HEK293 (cell line): ENCODE results near the gene ELOVL1.

ENCODE experiments used
- CTCF ChIA-PET: fragments of 350-600 bp; formaldehyde crosslinking; extraction: SDS; loops from one replicate; lab custom pipeline; 2021; ENCODE audit warnings: antibody characterized with exemption; lab: Yijun Ruan, JAX
- POLR2A ChIA-PET: fragments of 300-600 bp; formaldehyde crosslinking; extraction: SDS; loops from one replicate; lab custom pipeline; 2020; ENCODE audit warnings: antibody characterized with exemption, inconsistent platforms; lab: Yijun Ruan, JAX
- H3K27ac ChIP-seq: fragments of 200-500 bp; sonication (Bioruptor generic); 2 replicates; pipeline ENCODE4 v1.5.1; 2014; ENCODE audit warnings: low read depth, low read length, control low read depth, inconsistent platforms; ENCODE audit errors: extremely low read depth
- H3K36me3 ChIP-seq, 2 experiments: fragments of 200-500 bp in 1 of 2; sonication (Bioruptor generic) in 1 of 2; 1 replicate in 1 of 2; 2 replicates in 1 of 2; pipeline ENCODE4 v1.5.1; 2014 to 2017; ENCODE audit warnings: inconsistent platforms in 2 of 2, low read length in 2 of 2; ENCODE audit not compliant: control insufficient read depth in 2 of 2, insufficient read depth in 1 of 2
- H3K4me1 ChIP-seq: fragments of 200-500 bp; sonication (Bioruptor generic); 2 replicates; pipeline ENCODE4 v1.5.1; 2014; ENCODE audit warnings: mild to moderate bottlenecking, low read length, inconsistent platforms; ENCODE audit not compliant: control insufficient read depth, insufficient read depth
- H3K4me3 ChIP-seq: 2 replicates; pipeline ENCODE4 v1.5.1; 2011; ENCODE audit warnings: low read depth, mild to moderate bottlenecking, control low read depth, low read length, moderate library complexity
- H3K9me3 ChIP-seq: fragments of 200-500 bp; sonication (Bioruptor generic); 2 replicates; pipeline ENCODE4 v1.5.1; 2014; ENCODE audit warnings: low read depth, low read length, inconsistent platforms; ENCODE audit not compliant: control insufficient read depth, insufficient read depth
- BCL11B ChIP-seq: fragments of 450-650 bp; formaldehyde crosslinking; IDR thresholded peaks from 2 replicates; pipeline ENCODE4 v1.5.1; 2016; ENCODE audit warnings: low read depth, missing biosample characterization, missing genetic modification characterization
- GLIS1 ChIP-seq: fragments of 450-650 bp; formaldehyde crosslinking; IDR thresholded peaks from 2 replicates; pipeline ENCODE4 v1.5.1; 2016; ENCODE audit warnings: missing biosample characterization, missing genetic modification characterization
- HOXC10 ChIP-seq: sonication (generic); formaldehyde crosslinking; IDR thresholded peaks from 2 replicates; pipeline ENCODE4 v1.8.1; 2023; ENCODE audit warnings: mild to moderate bottlenecking, missing genetic modification reagents
- TCF7L2 ChIP-seq: IDR thresholded peaks from 2 replicates; pipeline ENCODE4 v1.6.1; 2011; ENCODE audit warnings: low read depth, mild to moderate bottlenecking, inconsistent platforms, low read length, moderate library complexity, borderline replicate concordance
- ZBTB17 ChIP-seq: fragments of 450-650 bp; formaldehyde crosslinking; IDR thresholded peaks from 2 replicates; pipeline ENCODE4 v1.5.1; 2016; ENCODE audit warnings: missing biosample characterization, missing genetic modification characterization
- ZIC2 ChIP-seq: fragments of 450-650 bp; formaldehyde crosslinking; IDR thresholded peaks from 2 replicates; pipeline ENCODE4 v1.5.1; 2016; ENCODE audit warnings: missing biosample characterization, missing genetic modification characterization
- ZNF211 ChIP-seq: fragments of 450-650 bp; formaldehyde crosslinking; IDR thresholded peaks from 2 replicates; pipeline ENCODE4 v1.5.1; 2016; ENCODE audit warnings: low read depth, missing biosample characterization, missing genetic modification characterization
- ZNF214 ChIP-seq: fragments of 450-650 bp; formaldehyde crosslinking; IDR thresholded peaks from 2 replicates; pipeline ENCODE4 v1.5.1; 2017; ENCODE audit warnings: missing biosample characterization, mild to moderate bottlenecking, missing genetic modification characterization, borderline replicate concordance
- ZNF324 ChIP-seq: fragments of 450-650 bp; formaldehyde crosslinking; IDR thresholded peaks from 2 replicates; pipeline ENCODE4 v1.5.1; 2016; ENCODE audit warnings: missing biosample characterization, missing genetic modification characterization
- ZNF433 ChIP-seq: fragments of 450-650 bp; formaldehyde crosslinking; IDR thresholded peaks from 2 replicates; pipeline ENCODE4 v1.5.1; 2016; ENCODE audit warnings: missing biosample characterization, missing genetic modification characterization, low read depth
- ZNF660 ChIP-seq: fragments of 450-650 bp; IDR thresholded peaks from 2 replicates; pipeline ENCODE4 v1.5.1; 2018; ENCODE audit warnings: missing biosample characterization, mild to moderate bottlenecking, missing genetic modification characterization
- ZNF670 ChIP-seq: fragments of 450-650 bp; formaldehyde crosslinking; IDR thresholded peaks from 2 replicates; pipeline ENCODE4 v1.5.1; 2016; ENCODE audit warnings: missing biosample characterization, missing genetic modification characterization, low read depth
- TF ChIP-seq, protein P1 (sequence below): fragments of 450-650 bp; formaldehyde crosslinking; IDR thresholded peaks from 2 replicates; pipeline ENCODE4 v1.5.1; 2017; ENCODE audit warnings: missing biosample characterization, mild to moderate bottlenecking, missing genetic modification characterization, moderate library complexity
- TF ChIP-seq, protein P2 (sequence below): fragments of 450-650 bp; formaldehyde crosslinking; IDR thresholded peaks from 2 replicates; pipeline ENCODE4 v1.5.1; 2016; ENCODE audit warnings: missing biosample characterization, missing genetic modification characterization
- TF ChIP-seq, protein P3 (sequence below): fragments of 450-650 bp; formaldehyde crosslinking; optimal IDR thresholded peaks from 2 replicates; pipeline ENCODE3; 2016; ENCODE audit warnings: missing biosample characterization, mild to moderate bottlenecking, missing genetic modification characterization
- TF ChIP-seq, protein P4 (sequence below): fragments of 450-650 bp; formaldehyde crosslinking; IDR thresholded peaks from 2 replicates; pipeline ENCODE4 v1.5.1; 2017; ENCODE audit warnings: missing biosample characterization, missing genetic modification characterization
- TF ChIP-seq, protein P5 (sequence below): fragments of 450-650 bp; formaldehyde crosslinking; IDR thresholded peaks from 2 replicates; pipeline ENCODE4 v1.5.1; 2016; ENCODE audit warnings: missing biosample characterization, missing genetic modification characterization, low read depth
- TF ChIP-seq, protein P6 (sequence below): fragments of 450-650 bp; formaldehyde crosslinking; IDR thresholded peaks from 2 replicates; pipeline ENCODE4 v1.5.1; 2017; ENCODE audit warnings: missing biosample characterization, missing genetic modification characterization

The ELOVL1 gene

DNA sequence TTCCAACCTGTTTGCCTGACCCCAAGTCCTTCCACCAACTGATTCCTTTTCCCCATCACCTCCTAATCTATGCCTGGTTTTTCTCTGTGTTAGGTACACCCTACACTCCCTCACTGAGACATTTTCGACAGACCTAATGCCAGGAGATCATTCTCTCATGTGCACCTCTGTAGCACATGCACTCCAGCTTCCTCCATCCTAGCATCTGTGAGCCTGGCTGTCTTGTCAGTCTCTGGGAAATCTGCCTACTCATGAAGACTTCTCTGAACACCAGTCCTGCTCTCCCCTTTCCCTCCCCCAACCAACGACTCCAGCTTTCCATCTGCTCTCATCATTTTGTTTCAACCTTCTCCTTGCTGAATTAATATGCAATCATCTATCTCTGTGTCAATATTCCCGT is 20.8 kb upstream of the ELOVL1 start:
- H3K36me3 ChIP-seq: peaks cover 8 to 50% of the 10 kb centered on the region in 2 experiments; a peak in 2 of 3 replicates
- CTCF ChIA-PET: interaction anchor here (0.5 to 1.0 kb wide), 4 partner anchors 10 to 162 kb away, joined by 3 read pairs; no protein-coding TSS in a partner anchor
- no peaks in the 10 kb centered on the region for H3K4me1 ChIP-seq
- POLR2A ChIA-PET: interaction anchor here (0.9 to 2.8 kb wide), 4 partner anchors 12 to 30 kb away, joined by 3 to 20 read pairs (median 10); partner anchors contain the start of genes CDC20 and ELOVL1
- no peak for TF ChIP-seq ZIC2 (tag by site-specific recombination)
- H3K27ac ChIP-seq: no peak overlapping the region
- H3K4me3 ChIP-seq: peak overlapping the region; percentile 61
- no peaks in the 10 kb centered on the region for H3K9me3 ChIP-seq

DNA sequence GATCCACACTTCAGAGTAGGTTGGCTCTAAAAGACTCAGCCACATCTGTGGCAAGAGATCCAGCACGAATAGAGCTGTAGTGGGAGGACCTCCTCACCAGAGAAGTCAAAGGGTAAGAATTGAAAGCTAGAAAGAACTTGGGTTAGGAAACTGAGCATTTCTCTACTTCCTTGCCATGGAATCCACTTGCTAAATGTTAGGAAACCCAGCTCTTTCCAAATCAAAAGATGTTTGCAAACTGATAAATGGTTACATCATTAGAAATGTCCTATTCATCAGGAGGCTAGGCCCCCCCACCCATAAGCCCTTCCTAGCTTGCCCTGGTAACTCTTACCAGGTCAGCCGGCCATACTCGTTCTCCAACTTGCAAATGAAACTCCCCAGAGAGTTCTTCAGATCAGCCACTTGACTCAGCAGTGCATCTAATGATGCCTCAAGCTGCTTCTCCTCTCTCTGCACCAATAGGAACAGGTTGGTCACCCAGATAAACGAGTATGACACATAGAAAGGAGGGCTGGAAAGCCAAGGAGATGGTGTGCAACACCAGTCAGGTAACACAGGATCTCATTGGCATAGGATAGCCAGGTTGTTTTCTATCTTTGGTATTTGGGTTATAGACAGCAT is 20.3 kb upstream of the ELOVL1 start:
- H3K4me3 ChIP-seq: no peak overlapping the region
- peaks cover 8 to 55% of the 10 kb centered on the region in 2 experiments; a peak in 2 of 3 replicates for H3K36me3 ChIP-seq
- POLR2A ChIA-PET: interaction anchor here (2.8 kb wide), 2 partner anchors 20 to 30 kb away, joined by 14 to 20 read pairs; partner anchors contain the start of genes CDC20 and ELOVL1
- no peak for TF ChIP-seq ZNF324 (tag by site-specific recombination)
- no peak for TF ChIP-seq ZNF211
- TF ChIP-seq, protein P1, sequence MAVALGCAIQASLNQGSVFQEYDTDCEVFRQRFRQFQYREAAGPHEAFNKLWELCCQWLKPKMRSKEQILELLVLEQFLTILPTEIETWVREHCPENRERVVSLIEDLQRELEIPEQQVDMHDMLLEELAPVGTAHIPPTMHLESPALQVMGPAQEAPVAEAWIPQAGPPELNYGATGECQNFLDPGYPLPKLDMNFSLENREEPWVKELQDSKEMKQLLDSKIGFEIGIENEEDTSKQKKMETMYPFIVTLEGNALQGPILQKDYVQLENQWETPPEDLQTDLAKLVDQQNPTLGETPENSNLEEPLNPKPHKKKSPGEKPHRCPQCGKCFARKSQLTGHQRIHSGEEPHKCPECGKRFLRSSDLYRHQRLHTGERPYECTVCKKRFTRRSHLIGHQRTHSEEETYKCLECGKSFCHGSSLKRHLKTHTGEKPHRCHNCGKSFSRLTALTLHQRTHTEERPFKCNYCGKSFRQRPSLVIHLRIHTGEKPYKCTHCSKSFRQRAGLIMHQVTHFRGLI (tag by site-specific recombination): no peak
- TF ChIP-seq ZNF214 (tag by site-specific recombination): no peak
- TF ChIP-seq ZNF433: no peak
- no peak for TF ChIP-seq GLIS1
- TF ChIP-seq, protein P2, sequence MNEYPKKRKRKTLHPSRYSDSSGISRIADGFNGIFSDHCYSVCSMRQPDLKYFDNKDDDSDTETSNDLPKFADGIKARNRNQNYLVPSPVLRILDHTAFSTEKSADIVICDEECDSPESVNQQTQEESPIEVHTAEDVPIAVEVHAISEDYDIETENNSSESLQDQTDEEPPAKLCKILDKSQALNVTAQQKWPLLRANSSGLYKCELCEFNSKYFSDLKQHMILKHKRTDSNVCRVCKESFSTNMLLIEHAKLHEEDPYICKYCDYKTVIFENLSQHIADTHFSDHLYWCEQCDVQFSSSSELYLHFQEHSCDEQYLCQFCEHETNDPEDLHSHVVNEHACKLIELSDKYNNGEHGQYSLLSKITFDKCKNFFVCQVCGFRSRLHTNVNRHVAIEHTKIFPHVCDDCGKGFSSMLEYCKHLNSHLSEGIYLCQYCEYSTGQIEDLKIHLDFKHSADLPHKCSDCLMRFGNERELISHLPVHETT (tag by site-specific recombination): no peak
- no peak for TF ChIP-seq ZNF670 (tag by site-specific recombination)
- TF ChIP-seq TCF7L2: no peak
- TF ChIP-seq, protein P3, sequence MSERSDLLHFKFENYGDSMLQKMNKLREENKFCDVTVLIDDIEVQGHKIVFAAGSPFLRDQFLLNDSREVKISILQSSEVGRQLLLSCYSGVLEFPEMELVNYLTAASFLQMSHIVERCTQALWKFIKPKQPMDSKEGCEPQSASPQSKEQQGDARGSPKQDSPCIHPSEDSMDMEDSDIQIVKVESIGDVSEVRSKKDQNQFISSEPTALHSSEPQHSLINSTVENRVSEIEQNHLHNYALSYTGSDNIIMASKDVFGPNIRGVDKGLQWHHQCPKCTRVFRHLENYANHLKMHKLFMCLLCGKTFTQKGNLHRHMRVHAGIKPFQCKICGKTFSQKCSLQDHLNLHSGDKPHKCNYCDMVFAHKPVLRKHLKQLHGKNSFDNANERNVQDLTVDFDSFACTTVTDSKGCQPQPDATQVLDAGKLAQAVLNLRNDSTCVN: no peak
- TF ChIP-seq, protein P4, sequence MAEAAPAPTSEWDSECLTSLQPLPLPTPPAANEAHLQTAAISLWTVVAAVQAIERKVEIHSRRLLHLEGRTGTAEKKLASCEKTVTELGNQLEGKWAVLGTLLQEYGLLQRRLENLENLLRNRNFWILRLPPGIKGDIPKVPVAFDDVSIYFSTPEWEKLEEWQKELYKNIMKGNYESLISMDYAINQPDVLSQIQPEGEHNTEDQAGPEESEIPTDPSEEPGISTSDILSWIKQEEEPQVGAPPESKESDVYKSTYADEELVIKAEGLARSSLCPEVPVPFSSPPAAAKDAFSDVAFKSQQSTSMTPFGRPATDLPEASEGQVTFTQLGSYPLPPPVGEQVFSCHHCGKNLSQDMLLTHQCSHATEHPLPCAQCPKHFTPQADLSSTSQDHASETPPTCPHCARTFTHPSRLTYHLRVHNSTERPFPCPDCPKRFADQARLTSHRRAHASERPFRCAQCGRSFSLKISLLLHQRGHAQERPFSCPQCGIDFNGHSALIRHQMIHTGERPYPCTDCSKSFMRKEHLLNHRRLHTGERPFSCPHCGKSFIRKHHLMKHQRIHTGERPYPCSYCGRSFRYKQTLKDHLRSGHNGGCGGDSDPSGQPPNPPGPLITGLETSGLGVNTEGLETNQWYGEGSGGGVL (tag by site-specific recombination): no peak
- no peak for TF ChIP-seq HOXC10 (CRISPR knock-in tag)
- TF ChIP-seq BCL11B (tag by site-specific recombination): no peak
- no peak for TF ChIP-seq ZBTB17 (tag by site-specific recombination)
- TF ChIP-seq, protein P5, sequence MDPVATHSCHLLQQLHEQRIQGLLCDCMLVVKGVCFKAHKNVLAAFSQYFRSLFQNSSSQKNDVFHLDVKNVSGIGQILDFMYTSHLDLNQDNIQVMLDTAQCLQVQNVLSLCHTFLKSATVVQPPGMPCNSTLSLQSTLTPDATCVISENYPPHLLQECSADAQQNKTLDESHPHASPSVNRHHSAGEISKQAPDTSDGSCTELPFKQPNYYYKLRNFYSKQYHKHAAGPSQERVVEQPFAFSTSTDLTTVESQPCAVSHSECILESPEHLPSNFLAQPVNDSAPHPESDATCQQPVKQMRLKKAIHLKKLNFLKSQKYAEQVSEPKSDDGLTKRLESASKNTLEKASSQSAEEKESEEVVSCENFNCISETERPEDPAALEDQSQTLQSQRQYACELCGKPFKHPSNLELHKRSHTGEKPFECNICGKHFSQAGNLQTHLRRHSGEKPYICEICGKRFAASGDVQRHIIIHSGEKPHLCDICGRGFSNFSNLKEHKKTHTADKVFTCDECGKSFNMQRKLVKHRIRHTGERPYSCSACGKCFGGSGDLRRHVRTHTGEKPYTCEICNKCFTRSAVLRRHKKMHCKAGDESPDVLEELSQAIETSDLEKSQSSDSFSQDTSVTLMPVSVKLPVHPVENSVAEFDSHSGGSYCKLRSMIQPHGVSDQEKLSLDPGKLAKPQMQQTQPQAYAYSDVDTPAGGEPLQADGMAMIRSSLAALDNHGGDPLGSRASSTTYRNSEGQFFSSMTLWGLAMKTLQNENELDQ (tag by site-specific recombination): no peak
- TF ChIP-seq, protein P6, sequence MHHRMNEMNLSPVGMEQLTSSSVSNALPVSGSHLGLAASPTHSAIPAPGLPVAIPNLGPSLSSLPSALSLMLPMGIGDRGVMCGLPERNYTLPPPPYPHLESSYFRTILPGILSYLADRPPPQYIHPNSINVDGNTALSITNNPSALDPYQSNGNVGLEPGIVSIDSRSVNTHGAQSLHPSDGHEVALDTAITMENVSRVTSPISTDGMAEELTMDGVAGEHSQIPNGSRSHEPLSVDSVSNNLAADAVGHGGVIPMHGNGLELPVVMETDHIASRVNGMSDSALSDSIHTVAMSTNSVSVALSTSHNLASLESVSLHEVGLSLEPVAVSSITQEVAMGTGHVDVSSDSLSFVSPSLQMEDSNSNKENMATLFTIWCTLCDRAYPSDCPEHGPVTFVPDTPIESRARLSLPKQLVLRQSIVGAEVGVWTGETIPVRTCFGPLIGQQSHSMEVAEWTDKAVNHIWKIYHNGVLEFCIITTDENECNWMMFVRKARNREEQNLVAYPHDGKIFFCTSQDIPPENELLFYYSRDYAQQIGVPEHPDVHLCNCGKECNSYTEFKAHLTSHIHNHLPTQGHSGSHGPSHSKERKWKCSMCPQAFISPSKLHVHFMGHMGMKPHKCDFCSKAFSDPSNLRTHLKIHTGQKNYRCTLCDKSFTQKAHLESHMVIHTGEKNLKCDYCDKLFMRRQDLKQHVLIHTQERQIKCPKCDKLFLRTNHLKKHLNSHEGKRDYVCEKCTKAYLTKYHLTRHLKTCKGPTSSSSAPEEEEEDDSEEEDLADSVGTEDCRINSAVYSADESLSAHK (tag by site-specific recombination): no peak
- no peak for TF ChIP-seq ZNF660
- TF ChIP-seq, all 188 proteins: peak for 0
- CTCF ChIA-PET: interaction anchor here (0.5 to 0.9 kb wide), 3 partner anchors 10 to 152 kb away, joined by 3 read pairs; no protein-coding TSS in a partner anchor
- Histone ChIP-seq H3K27ac (no peak overlapping the region), H3K9me3 (no peaks in the 10 kb centered on the region), H3K4me1 (no peaks in the 10 kb centered on the region)
